Activated CD4-positive, alpha-beta T cell treated with anti-CD3 and anti-CD28 coated beads, Interleukin-2, amount 50 U/mL, for 1 hour (primary cell): Measurements from ENCODE around the gene TMEM51.

ENCODE experiments used
- DNase-seq: peaks from one replicate; pipeline ENCODE4 v3.0.0-alpha.2; 2020

TMEM51 gene

DNA sequence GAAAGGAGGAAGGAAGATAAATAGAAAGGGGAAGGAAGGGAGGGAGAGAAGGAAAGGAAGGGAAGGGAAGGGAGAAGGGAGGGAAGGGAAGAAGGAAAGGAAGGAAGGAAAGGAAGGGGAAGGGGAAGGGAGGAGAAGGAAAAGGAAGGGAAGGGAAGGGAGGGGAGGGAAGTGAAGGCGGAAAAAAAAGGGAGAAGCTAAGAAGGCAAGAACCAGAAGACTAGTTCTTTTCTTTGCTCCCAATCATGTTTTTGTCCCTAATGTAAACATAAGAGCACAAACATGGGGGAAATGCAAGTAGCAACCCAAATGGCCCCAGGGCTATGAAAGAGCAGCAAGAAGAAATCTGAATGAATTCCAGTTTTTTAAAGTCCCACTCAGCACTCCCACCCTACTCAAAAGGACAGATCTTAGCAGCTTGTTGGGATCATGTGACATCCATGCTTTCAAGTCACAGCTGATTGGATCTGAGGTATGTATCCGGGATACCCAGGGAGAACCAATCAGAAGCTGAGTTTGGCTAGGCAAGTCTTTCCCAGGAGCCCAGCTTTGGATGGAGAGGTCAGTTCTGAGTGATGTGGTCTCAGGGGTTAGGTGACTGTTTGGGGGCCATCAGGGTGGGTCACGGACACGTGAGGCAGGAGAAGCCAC, 69.2 kb downstream of the TMEM51 start:
- DNase-seq, result no peak

DNA sequence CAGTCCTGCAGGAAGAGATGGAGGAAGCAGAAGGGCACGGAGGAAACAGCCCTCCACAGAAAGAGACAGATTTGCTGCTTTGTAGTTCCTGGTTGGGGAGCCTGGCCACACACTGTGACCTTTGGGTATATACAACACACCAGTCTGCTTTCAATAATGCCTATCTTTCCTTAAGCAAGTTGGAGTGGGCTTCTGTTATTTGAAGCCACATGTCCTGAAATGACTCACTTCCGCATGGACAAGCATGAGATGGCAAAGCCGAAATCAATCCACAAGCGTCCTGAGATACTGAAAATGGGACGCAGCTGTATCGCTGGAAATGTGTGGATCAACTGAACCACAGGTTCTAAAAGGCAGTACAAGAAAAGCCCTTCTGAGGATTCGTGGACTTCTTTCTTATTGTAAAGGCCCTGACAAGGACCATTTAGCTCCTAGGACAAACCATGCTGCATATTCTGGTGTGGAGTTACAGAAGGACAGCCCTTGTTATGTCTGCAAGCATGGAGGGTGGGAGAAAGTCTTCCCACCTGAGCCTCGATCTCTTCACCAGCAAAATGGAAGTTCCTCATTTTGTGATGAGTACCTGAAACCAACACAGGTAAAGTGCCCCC, 70.8 kb downstream of the TMEM51 start:
- no peak for DNase-seq

DNA sequence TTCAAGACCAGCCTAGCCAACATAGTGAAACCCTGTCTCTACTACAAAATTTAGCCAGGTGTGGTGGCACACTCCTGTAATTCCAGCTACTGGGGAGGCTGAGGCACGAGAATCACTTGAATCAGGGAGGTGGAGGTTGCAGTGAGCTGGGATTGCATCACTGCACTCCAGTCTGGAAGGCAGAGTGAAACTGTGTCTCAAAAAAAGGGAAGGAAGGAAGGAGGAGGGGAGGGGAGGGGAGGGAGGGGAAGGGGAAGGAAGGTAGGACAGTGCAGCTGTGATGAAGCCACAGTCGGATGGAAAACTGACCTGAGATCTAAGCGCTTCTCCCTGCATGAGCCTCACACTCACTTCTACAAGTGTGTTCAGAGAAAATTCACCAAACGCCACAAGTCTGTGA, 71.4 kb downstream of the TMEM51 start:
- DNase-seq, result no peak

DNA sequence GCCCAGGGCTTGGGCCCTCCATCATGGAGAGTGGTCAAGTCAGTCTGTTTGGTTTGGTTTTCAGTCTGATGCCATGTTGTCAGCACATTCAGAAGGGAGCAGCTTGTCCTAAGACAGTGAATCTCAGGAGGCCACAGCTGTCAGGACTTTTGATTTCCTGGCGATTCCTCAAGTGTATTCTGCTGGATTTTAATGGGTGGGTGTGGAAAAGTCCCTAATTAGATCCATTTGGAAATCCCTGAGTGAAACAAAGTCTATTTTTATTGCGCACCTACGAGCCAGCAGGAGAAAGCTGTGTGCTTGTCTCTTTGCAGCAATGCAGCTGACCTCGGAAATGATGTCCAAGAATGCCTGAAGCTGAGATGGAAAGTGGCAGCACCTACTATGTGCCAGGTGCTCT, 71.9 kb downstream of the TMEM51 start:
- no peak for DNase-seq

DNA sequence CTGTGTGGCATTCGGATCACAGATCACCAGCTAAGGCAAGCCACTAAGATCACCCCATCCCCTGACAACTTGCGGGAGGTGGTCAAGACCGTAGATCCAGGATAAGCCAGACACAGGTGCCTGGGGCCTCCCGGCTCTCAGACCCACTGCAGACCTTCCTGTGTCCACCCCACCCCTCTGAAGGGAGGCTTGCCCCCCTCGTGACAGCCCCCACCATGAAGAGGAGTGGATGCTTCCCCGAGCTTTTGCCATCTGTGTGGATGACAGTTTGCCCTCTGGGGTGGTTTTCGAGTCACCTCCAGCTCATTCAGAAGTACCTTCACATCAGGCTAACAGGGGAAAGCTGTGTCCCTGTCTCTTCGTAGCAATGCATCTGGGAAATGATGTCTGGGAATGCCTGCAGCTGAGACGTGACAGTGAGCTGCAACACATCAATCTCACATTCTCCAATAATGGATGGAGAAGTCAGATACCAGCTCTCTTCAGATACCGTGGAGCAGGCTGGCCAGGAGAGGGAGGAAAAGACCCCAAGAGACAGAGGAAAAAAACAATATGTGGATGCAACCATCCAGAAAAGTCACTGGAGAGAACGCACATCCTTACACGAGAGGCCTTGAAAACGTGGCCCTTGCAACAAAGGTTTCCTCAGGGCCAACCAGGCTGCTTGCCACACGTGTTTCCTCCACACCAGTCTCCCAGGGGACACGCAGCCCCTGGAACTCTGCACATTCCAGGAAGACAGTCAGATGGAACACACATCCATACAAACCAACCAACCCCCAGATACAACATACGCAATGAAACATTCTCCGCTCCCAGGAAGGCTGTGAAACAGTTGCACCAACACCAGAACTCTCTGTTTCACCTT, 73.1 kb downstream of the TMEM51 start:
- no peak for DNase-seq

DNA sequence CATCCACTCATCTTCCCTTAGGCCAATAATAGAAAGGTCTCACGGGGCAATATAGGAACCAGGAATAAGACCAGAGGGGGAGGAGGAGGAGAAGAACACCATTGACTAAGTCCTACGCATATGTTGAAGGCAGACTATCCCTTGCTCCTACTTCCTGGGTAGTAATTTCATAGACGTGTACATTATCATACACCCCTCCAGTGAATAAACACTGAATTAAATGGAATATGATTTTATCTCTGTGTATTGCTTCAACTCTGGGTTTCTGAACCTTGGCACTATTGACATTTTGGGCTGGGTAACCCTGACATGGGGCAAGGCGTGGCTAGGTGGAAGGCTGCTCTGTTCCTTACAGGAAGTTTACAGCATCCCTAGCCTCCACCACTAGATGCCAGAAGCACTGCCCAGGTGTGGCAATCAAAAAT, 76.2 kb downstream of the TMEM51 start:
- no peak for DNase-seq

DNA sequence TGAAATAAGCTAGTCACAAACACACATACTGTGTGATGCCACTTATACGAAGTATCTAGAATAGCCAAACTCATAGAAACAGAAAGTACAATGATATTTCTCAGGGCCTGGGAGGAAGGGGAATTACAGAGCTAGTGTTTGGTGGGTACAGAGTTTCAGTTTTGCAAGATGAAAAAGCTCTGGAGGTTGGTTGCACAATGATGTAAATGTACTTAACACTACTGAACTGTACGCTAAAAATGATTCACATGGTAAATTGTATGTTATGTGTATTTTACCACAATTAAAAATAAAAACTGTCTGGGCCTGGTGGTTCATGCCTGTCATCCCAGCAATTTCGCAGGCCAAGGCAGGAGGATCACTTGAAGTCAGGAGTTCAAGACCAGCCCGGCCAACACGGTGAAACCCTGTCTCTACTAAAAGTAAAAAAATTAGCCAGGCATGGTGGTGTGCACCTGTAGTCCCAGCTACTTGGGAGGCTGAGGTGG, 78.2 kb downstream of the TMEM51 start:
- DNase-seq, result no peak

DNA sequence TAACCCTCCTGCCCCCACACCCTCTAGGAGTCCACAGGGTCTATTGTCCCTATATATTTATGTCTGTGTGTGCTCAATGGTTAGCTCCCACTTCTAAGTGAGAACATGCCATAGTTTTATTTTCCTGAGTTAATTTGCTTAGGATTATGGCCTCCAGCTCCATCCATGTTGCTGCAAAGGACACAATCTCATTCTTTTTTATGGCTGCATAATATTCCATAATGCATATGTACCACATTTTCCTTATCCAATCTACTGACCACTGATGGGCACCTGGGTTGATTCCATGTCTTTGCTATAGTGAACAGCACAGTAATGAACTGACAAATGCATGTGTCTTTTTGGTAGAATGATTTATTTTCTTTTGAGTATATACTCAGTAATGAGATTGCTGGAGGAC, 80.1 kb downstream of the TMEM51 start:
- DNase-seq, result no peak

DNA sequence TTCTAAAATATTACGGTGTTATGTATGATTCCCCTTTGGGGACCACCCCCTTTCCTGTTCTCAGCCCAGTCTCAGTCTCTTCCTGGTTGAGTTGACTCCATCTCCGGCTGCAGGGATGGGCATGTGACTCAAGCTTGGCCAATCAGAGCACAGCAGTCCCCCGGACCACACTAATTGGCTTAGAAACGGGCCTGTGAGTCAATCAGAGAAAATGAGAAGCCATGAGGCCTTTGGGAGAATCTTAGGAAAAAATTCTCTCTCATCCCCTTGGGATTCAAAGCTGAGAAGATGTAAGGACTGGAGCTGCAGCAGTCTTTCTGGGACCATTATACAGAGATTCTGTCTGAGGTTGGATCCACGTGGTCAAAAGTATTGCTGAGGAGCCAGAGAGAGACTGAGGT, 82.8 kb downstream of the TMEM51 start:
- DNase-seq, result no peak

DNA sequence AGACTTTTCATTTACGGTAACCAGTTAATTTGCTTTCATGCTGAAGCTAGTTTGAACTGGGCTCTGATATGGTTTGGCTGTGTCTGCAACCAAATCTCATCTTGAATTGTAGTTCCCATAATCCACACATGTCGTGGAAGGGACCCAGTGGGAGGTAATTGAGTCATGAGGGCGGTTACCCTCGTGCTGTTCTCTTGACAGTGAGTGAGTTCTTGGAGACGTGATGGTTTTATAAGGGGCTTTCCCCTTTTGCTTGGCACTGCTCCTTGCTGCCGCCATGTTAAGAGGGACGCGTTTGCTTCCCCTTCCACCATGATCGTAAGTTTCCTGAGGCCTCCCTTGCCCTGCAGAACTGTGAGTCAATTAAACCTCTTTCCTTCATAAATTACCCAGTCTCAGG, 83.2 kb downstream of the TMEM51 start:
- no peak for DNase-seq

DNA sequence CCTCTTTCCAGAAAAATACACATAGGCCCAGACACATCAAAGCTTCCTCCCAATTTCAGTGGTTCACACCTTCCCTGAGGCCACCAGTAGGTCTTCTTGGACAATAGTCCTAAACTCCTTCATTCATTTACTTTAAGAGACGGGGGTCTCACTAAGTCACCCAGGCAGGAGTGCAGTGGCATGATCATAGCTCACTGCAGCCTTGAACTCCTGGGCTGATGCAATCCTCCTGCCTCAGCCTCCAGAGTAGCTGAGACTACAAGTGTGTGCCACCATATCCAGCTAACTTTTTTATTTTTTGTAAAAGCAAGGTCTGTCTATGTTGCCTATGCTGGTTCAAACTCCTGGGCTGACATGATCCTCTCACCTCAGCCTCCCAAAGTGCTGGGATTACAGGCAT, 85.2 kb downstream of the TMEM51 start:
- DNase-seq, result no peak

DNA sequence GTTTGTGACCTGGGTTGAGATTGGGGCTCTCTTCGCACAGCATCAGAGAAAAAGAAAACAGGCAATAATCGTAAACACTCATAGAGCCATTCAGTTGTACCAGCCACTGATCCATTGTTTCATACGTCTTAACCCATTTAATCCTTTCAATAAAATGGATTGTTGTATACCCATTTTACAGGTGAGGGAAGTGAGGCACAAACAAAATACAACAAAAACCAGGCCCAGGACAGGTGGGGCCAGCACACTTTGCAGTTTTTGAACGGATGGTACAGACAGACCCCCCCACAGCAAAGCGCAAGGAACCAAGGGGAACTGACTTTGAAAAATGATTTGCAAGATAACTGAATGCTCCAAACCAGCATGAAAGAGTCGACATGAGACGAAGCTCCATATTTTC, 89.2 kb downstream of the TMEM51 start:
- no peak for DNase-seq

DNA sequence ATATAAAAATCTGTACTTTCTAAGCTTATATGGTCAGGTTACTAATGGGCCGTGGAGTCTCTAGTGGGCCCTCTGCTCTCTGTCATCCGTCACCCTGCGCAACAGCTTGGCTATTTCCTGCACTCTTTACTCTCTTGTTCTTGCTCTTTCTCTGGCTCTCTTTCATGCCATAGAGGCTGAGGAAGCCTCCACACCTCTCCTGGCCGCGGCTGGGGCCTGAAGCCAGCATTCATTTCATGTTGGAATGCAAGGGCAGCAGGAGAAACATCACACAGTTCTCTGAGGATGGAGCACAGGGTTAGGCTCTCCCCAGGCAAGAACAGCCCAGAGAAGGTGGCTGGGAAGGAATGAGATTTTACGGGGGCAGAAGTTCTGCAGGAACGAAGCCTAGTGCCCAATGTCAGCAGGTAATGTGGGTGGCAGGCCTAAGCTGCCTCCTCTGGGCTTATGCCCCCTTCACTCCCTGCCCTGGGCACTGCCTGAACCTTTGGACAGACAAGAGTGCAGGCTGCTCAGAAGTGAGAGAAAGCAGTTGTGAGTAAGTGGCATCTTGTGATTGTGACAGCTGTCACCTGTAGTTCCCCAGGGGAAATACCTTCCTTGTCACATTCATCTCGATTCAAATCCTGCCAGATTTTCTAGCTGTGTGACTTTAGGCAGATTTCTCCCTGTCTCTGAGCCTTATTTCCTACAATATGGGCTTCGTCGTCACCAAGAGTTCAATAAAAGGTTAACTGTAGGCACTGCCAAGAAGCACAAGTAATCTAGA, 89.9 kb downstream of the TMEM51 start:
- DNase-seq, result no peak

DNA sequence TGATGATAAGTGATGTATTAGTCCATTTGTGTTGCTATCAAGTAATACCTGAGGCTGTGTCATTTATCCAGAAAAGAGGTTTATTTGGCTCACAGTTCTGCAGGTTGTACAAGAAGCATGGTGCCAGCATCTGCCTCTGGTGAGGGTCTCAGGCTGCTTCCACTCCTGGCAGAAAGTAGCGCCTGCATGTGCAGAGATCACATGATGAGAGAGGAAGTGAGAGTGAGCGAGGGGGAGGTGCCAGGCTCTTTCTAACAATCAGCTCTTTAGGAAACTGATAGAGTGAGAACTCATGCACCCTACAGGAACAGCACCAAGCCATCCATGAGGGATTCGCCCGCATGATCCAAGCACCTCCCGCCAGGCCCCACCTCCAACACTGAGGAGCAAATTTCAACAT, 91.3 kb downstream of the TMEM51 start:
- no peak for DNase-seq

DNA sequence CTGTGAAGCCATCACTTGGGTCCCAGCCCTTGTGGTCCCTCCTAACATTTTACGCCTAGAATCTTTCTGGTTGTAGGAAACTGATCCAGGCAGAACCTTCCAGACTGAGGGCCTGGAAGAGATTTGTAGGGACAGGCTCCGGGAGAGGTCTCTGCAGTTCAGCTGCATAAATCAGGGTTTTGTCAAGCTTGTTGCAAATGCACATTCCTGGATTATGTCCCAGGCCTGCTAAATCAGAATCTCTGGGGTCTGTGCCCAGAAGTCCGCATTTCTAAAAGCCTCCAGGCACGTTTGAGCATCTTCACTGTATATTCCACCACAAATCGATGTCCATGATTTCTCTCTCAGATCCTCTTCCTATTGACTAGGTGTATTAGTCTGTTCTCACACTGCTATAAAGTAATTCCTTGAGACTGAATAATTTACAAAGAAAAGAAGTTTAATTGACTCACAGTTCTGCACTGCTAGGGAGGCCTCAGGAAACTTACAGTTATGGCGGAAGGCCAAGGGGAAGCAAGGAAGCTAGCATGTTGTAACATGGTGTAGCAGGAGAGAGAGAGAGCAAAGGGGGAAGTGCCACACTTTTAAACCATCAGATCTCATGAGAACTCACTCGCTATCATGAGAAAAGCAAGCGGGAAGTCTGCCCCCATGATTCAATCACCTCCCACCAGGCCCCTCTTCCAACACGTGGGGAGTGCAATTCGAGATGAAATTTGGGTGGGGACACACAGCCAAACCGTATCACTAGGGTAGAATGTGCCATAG, 92.2 kb downstream of the TMEM51 start:
- no peak for DNase-seq

DNA sequence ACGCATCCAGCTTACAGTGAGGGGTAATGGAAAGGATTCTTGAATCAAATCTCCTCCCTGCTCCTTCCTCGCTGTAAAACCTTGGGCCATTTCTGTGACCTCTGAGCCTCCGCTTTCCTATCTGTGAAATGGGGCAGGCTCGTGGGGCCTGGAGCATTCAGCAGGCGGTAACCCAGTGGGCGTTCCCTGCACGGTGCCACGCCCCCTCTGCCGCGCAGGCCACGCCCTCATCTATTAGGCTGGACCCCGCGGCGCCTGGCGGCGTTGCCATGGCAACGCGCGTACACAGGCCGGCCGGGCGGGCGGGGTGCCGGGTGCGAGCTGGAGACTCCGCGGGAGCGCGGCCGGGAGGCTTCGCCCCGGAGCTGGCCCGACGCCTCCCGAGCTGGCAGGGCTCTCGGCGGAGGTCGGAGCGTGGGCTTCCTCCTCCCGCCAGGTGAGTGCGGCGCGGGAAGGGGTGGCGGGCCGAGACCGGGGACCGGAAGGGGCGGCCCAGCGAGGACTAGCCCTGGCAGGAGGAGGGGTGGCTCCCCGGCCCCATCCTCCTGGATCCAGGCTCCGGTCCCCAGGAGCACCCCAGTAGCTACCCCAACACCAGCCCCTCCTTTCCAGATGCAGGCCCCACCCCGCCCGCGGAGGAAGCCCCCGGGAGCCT, 93.5 kb downstream of the TMEM51 start, which contains the start of gene FHAD1:
Gene FHAD1, plus strand, starts transcription at position 264 of the 655 bp plus-strand sequence. CDS start 4,562 bp downstream, outside the sequence.
- peak; percentile 40 for DNase-seq

DNA sequence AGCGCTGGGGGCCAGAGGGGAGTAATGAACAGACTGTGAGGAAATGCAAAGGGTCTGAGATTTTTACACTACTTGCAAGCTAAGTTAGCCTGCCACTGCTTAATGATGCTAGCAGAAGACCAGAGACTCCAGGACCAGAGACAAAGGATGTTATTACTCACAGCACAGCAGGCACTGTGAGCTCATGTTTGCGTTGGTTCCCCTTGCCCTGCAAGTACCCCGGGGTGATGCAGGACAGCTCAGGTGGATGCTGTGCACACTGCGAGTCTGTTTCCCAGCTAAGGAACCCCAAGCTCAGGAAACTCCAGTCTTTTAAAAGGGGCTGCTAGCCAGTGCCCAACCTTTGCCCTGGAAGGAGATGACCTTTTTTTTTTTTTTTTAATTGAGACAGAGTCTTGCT, 94.7 kb downstream of the TMEM51 start:
- DNase-seq, result no peak

DNA sequence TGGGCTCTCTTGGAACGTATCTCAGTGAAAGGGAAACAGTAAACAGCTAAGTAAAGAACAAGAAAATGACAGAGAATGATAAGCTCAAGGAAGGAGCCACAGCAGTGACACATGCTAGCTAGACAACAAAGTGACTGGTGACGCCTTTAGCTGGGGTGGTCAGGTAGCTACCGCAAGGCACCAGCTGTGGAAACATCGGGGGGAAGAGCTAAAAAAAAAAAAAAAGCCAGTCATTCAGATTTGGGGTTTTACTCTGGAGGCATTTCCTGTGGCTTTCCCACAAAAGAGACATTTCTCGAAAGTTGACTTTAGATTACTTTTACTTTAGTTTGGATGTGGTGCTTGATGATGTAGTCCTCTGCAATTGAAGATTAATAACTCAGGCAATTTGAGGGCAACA, 95.5 kb downstream of the TMEM51 start:
- DNase-seq, result peak; percentile 40

DNA sequence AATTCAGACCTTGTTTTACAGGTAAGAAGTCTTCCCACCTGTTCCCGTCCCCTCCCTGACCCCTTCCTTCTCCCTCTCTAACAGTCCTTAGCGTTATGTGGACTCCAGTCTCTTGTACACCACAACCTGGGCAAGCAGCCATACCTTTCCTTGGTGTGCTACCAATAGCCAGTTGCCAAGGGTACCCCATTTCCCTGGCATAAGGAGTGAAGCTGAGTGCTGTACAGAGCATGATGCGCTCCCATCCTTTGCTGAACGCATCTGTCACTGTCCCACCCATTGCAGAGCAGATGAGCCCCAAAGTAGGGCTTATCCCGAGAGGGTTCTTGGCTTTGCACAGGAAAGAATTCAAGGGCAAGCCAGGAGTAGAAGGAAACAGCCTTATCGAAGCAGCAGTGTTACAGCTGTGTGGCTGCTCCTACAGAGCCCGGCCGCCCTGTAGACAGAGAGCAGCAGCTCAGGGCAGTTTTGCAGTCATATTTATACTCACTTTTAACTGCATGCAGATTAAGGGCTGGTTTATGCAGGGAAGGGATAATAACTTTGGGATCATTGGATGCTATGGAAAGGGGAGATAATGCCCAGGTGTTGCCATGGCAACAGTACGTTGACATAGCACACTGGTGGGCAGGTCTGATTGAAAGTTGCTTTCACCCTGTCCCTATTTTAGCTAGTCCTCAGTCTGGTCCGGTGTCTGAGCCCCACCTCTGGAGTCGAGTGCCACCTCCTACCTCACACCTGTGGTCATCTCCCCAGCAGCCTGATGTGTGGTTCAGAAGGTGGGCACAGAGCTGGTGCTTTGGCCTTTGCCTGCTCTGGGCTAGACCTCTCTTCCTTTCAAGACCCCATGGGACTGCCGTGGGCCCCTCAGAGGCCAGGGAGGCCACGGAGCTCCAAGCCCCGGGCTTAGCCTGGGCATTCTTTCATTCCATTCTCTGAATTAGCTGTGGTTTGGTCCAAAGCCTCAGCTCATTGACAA, 98.6 kb downstream of the TMEM51 start:
- DNase-seq, result no peak

DNA sequence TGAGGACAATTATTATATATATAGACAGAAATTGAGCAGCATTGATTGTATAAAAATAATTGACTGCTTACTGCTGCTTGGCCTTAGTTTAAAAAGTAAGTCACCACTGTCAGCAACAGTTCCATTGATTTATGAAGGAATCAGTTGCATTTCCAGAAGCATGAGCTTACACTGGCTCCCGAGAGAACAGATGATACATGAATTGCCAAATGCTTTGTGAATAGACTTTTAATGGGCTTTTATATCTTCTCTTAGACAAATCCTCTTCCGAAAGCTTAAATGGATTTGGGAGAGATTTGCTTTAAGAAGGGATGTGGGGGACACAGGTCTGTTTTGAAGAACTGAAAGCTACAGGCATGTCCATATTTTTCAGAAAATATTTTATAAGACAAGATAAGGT, 101.0 kb downstream of the TMEM51 start:
- DNase-seq, result no peak
